ENCODE data around the gene TMCC1.
"Not testable (repeated sequence)": the region's sequence is repeated elsewhere in the genome, so short reads cannot be mapped to it uniquely, and the experiment has no call there.

TMCC1 gene

DNA sequence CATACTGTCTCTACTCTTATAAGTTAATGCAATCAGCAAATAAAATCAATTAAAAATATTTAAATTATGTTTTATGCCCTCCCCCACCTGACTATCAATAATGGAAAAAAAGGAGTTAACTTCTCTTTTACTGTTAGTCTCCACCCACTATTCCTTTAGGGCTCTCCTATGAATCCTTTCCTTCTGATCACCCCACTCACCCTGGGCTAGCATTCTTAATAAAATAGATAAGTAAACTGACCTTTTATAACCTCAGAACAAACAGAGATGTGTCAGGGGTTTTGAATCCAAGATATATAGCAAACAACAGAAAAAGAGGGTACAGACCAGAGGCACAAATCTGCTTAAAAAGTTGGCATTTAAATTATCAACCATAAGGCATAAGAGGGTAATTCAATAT lies 171.0 kb downstream of the TMCC1 start:
- DNase-seq (ENCODE audit: low spot score), result no peak

DNA sequence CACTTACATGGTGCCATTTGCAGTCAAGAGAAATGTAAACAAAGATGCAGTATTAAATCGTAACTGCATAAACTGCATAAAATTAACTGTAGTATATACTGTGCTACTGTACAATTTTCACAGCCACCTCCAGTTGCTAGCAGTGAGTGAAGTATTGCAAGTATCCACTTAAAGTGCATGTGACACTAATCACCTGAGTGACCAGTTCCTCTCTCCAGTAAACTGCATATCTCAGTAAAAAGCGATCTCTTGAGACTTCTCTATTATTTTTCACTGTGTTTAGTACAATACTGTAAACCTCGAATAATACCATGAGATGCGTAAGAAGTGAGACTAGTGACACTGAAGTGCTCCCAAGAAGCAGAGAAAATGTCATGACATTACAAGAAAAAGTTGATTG lies 175.3 kb downstream of the TMCC1 start:
- DNase-seq (ENCODE audit: low spot score), result no peak

DNA sequence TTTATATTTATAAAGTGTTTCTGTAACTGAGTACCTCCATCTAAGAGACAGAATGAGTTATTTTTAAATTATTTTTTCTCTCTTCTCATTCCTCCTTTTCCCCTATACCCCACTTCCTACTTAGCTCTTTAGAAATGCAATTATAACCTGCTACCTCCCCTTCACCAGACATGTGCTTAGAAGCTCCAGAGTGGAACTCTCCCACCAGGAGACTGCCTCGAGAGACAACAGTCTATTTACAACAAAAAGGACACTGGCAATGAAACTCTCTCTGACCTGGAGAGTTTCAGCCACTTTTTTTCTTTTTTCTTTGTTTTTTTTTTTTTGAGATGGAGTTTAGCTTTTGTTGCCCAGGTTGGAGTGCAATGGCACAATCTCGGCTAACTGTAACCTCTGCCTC lies 177.7 kb downstream of the TMCC1 start:
- no peak for DNase-seq (ENCODE audit: low spot score)

DNA sequence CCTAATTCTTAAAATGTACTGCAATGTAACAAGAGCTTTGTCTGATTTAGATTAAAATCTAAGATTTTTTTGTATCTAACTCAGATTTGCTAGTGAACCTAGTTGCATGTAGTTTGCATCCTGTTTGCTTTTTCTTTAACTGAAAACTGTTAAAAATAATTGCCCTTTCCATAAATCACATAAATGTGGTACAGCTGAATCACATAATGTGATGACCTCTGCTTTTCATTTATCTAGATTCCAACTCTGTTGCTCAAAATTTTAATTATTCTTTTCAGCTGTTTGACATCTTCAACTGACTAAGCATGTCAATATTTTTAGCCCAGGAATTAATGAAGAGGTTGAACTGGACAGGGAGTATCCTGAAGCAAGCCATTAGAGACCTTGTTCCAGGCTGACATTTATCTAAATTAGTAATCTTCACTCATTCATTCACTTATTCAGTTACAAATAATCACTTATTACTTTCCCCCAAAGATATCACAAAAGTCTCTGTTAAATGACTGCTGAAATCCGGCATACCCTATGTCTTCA lies 185.1 kb downstream of the TMCC1 start:
- DNase-seq (ENCODE audit: low spot score), result no peak

DNA sequence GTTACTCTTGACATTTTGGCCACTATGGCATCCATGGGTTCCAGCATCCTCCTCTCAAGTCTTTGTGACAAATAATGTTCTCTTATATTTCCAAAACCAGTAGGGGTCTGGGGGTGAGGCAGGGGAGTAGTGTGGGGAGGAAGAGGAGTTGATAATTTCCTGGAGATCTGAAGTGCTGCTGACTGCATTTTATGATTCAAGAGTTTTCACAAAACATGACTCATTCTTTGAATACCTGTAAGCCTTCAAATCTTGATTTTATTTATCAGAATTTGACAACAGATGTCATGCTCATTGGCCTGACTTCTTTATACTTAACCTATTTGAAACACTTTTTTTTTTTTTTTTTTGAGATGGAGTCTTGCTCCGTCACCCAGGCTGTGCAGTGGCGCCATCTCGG lies 188.2 kb downstream of the TMCC1 start:
- no peak for DNase-seq (ENCODE audit: low spot score)

DNA sequence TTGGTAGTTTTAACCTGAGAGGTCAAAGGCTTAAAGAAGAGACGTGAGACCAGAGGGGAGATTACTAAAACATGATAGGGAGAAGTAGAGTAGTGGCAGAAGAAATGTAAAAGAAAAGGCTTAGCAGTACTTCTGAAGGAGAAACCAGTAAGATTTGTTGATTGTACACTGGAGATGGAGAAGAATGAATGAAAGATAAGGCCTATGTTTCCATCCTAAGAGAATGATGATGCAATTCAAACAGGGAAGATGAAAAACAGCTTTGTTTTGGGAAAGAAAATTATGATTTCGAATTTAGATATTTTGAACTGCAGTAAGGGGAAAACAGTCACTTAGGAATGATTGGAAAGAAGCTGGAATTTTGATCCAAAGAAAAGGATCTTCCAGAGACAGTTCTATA lies 189.6 kb downstream of the TMCC1 start:
- DNase-seq (ENCODE audit: low spot score), result no peak

DNA sequence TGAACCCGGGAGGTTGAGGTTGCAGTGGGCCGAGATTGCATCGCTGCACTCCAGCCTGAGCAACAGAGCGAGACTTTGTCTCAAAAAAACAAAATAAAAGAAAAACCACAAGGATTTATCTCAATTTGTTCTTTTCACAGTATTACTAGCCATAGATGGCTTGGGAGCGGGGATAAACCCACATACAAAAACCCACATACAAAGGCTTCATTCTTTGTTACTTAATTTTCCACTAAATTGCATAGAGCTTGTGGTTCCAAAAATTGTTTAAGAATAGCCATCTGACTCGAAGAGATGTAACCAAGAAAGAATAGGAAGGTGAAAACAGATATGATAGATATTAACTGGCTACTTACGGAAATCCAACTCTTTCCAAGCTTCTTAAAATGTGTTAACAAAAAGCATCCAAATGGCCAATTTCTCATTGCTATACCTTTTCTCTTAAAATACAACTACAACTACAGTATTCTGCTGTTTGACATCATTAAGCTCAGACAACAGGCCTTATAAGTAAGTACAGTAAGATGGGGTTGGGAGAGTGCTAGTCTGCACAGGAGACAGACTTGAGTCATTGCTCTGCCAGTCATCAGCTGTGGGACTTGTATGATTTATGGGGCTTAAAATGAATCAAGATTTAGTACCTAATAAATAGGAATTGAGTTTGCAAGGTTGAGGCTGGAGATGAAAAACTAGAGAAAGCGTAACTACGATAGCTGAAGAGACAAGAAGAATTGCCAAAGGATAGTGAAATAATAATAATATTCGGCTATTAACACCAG lies 190.4 kb downstream of the TMCC1 start:
- no peak for DNase-seq (ENCODE audit: low spot score)

DNA sequence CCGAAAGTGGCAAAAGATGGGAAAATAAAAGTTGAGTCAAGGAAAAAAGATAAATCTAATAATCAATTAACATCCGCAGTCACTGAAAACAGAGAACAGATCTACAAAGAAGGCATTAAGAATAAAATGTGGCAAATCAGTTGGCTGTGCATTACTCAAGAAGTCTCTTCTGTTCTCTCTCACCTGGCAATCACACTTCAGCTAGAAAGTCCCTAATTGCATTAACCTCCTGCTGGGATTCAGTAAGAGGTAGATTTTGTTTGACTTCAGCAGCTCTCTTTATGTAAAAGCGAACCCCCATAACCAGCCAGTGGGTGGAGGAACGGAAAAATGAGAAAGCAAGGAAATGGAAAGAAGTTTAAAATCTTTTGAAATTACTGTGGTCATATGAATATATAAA lies 192.3 kb downstream of the TMCC1 start:
- no peak for DNase-seq (ENCODE audit: low spot score)

DNA sequence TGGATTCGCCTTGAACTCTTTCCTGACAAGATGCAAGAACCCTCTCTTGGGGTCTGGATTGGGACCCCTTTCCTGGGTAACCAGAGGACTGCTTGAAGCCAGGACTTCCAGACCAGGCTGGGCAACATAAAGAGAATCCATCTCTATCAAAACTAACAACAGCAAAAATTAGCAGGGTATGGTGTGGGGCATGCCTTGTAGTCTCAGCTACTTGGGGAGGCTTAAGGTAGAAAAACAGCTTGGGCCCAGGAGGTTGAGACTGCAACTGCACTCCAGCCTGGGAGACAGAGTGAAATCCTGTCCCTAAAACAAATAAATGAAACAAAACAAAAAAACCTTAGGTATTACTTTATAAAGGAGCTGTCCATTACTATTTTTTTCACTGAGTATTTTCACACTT lies 193.9 kb downstream of the TMCC1 start:
- DNase-seq (ENCODE audit: low spot score), result no peak

DNA sequence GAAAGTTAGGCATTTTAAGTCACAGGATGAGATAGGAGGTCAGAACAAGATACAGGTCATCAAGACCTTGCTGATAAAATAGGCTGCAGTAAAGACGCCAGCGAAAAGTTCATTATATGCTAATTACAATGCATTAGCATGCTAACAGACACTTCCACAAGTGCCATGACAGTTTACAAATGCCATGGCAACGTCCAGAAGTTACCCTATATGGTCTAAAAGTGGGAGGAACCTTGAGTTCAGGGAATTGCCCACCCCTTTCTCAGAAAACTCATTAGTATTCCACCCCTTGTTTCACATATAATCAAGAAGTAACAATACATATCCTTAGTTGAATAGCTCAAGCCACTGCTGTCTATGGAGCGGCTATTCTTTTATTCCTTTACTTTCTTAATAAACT lies 194.3 kb downstream of the TMCC1 start:
- DNase-seq (ENCODE audit: low spot score), result no peak

DNA sequence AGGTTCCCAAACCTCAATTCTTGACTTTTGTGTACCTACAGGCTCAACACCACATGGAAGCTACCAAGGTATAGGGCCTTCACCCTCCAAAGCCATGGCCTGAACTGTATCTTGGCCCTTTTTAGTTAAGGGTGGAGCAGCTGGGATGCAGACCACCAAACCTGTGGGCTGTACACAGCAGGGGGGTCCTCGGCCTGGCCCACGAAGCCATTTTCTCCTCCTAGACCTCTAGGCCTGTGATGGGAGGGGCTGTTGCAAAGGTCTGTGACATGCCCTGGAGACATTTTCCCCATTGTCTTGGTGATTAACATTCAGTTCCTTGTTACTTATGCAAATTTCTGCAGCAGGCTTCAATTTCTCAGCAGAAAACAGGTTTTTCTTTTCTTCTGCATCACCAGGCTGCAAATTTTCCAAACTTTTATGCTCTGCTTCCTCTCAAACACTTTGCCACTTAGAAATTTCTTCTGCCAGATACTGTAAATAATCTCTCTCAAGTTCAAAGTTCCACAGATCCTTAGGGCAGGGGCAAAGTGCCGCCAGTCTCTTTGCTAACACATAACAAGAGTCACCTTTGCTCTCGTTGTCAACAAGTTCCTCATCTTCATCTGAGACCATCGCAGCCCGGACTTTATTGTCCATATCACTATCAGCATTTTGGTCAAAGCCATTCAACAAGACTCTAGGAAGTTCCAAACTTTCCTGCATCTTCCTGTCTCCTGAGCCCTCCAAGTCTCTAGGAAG lies 196.1 kb downstream of the TMCC1 start:
- DNase-seq (ENCODE audit: low spot score), result no peak

DNA sequence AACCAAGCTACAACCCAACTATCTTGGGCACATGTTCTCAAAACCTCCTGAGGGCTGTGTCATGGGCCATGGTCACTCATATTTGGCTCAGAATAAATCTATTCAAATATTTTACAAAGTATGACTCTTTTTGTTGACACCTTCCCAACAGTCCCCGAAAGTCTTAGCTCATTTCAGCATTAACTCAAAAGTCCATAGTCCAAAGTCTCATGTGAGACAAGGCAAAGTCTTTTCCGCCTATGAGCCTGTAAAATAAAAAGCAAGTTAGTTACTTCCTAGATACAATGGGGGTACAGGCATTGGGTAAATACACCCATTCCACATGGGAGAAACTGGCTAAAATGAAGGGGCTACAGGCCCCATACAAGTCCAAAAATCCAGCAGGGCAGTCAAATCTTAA lies 197.1 kb downstream of the TMCC1 start:
- DNase-seq (ENCODE audit: low spot score), result not testable (repeated sequence)

DNA sequence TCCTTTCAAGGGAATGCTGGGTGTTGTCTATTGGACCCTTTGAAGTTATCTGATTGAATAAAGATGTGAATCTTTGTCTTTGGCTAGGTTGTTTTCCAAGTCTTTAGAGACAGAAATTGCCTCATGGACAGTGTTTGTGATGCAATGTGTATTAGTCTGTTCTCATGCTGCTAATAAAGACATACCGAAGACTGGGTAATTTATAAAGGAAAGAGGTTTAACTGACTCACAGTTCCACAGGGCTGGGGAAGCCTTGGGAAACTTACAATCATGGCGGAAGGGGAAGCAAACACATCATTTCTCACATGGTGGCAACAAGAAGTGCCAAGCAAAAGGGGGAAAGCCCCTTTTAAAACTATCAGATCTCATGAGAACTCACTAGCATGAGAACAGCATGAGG lies 198.3 kb downstream of the TMCC1 start:
- no peak for DNase-seq (ENCODE audit: low spot score)

DNA sequence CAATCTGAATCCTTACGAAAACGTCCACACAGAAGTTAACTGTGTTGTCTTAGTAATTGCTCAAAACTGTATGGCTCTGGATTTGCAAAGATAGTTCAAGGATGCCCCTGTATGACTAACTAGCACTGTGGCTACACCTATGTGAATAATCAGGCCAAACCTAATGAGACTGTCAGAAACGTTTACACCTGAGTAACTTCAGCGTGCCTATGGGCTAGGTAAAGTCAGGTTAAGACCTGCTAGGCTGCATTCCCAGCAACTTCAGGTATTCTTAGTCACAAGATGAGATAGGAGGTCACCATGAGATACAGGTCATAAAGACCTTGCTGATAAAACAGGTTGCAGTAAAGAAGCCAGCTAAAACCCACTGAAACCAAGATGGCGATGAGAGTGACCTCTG lies 199.3 kb downstream of the TMCC1 start:
- no peak for DNase-seq (ENCODE audit: low spot score)

DNA sequence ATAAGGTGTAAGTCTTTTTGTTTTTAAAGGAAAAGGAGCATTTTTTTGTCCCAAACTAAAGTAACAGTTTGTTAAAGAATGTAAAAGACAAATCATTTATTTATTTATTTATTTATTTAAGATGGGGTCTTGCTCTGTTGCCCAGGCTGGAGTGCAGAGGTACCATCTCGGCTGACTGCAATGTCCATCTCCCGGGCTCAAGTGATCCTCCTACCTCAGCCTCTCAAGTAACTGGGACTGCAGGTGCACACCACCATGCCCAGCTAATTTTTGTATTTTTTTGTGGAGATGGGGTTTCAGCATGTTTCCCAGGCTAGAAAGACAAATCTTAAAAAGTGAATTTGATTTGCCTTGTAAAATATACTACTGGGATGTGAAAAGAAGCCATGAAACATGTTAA lies 200.8 kb downstream of the TMCC1 start:
- no peak for DNase-seq (ENCODE audit: low spot score)

DNA sequence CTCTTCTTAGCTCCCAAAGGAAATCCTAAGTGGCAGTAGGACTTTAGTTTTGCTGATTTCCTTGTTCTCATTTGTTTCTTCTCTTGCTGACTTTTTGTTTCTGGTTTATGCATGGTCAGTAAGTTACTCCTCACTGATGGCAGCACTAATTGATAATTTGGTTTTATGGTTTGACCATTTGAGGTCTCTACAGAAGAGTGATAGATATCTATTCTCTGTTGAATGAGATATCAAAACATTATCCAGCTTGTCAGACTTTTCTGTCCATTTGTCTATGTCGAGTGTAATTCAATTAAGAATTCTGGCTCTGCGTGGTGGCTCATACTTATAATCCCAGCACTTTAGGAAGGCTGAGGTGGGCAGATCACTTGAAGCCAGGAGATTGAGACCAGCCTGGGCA lies 202.5 kb downstream of the TMCC1 start:
- no peak for DNase-seq (ENCODE audit: low spot score)

DNA sequence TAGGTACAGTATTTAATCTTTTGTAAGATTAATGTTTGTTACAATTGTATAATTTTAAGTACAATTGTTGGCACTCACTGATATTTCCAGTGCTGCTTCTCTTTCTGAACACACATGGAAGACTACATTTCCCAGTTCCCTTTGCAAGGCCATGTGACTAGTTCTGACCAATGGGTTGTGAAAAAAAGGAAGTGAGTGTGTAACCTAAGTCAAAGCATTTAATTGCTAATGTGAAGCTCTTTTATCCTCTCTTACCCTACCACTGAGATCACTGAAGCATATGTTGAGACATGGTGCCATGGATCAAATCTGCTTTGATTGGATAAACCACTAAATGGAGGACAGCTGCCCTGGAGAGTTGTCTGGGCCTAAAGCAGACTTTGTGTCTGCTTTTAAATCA lies 203.1 kb downstream of the TMCC1 start:
- DNase-seq (ENCODE audit: low spot score), result peak; percentile 30

DNA sequence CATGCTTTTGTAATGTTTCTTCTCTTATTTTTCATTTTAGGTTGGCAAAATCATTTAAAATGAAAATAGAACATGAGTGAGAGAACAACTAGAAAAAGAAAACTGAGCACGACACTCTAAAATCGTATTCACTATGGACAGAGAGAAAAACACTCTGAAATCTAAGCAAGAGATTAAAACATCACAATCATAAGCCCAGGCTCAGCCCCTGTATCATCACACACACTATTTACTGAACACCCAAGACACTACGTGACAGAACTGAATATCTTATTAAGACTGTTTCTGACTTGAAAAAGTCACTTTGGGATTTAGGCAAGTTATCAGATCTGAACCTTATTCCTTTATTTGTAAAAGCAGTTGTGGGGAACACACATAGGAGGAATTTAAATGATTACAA lies 204.5 kb downstream of the TMCC1 start:
- DNase-seq (ENCODE audit: low spot score), result no peak

DNA sequence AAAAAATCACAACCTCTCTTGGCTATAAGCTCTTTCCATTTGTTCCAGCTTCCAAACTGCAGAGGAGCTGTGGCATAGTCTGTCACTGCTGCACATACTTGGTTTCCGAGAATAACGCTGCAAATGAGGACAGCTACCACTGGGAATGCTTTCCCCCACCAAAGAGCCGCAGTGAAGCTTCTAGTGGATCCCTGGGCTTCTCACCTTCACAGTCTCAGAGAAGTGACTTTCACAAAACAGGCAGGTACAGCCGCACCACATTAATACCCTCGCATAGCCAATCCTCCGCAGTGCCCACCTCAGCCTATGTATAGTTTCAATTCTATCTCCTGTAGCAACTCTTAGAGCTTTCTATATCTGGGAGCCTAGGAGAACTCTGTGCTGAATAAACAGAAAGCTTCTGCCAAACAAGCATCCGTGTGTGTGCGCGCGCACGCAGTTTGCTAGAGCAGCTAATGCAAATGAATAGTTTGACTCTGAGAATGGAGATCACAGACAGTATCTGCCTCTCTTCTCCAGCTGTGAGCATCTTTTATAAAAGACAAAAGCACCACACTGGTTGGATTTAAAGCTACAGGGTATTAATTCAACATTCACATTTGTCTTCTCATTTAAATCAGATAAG lies 205.1 kb downstream of the TMCC1 start:
- DNase-seq (ENCODE audit: low spot score), result no peak

DNA sequence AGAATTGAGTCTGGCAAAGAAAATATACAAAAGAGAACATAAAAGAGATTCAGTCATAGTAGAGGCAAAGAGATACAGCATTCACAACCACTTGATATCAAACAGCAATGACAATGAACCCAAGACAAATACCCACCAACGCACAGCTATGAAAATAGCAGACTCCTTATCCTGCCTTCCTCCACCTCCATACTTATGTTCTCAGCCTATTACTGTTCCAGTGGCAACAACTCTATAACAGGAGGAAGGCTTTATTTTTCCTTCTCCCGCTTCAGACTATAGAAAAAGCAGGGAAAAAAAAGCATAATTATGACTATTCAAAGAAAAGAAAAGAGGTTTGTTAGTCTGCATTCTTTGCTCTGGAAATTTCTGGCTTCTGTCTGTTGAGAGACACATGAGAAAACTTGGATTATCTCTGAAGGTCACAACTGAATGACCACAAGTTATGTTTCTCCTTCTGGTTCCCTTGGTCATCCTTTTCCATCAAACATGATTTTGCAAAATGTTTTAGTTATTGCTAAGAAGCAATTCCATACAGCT lies 205.9 kb downstream of the TMCC1 start:
- no peak for DNase-seq (ENCODE audit: low spot score)

DNA sequence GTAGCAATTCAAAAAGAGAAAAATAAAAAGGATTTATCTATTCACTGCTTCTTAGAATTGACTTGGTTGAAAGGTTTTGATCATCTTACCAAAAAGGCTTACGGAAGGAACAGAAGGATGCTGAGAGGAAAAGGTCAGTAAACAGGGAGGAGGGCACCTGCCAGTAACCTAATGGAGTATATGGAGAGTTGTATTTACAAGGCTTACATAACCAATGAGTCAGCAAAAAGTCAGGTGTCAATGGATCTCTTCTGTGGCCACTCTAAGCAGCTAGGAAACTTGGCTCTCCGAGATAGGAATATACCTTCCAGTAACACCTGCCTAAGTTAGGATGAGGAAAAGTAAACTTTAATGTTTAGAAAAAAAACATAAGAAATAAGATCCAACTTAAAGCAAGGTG lies 206.6 kb downstream of the TMCC1 start:
- DNase-seq (ENCODE audit: low spot score), result peak; percentile 28

DNA sequence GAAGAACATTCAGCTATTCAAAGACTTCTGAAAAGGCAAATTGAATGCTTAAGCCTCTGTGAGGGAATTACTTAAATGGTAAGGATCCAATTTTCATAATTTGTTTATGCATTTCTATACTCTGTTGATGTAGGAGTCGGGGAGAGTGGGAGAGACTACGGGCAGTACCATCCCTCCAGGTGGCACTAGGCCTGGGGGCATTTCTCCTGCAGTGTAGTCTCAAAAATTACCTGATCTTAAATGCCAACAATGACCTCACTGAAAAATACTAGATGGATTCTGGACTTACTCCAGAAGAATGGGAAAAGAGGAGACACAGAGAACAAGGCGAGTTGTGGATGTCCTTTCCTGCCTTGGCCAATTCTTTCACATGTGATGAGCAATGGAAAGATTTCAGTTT lies 209.2 kb downstream of the TMCC1 start:
- no peak for DNase-seq (ENCODE audit: low spot score)

DNA sequence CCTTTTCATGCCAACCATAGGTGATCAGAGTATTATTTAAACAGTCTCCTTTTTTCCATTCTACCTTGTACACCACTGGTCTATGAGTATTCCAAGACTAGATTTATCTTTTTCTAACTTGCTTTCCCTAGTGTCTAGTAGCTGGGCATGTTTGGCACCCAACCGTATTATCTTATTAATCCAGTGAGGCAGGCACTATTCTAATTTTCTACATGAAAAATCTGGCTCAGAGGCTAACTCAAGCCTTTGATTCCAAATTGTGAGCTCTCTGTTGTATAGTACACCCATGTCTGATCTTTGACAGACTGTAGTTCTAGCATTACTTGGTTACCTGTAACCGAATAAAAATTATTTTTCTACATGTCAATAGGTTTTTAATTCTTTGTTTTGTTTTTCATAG lies 210.3 kb downstream of the TMCC1 start:
- no peak for DNase-seq (ENCODE audit: low spot score)

Data from hematopoietic multipotent progenitor cell treated with erythropoietin and hydrocortisone succinate and interleukin-3 and kit ligand, for 17 days (in vitro differentiated cells).